Tibial nerve (tissue), 4 donors: ENCODE measurements around the gene RPA1.

Experiments
- EP300 ChIP-seq, 2 donors: sonication (generic); formaldehyde crosslinking; IDR thresholded peaks; one replicate each; pipeline ENCODE4 v1.6.1; 2017; ENCODE audit warnings: antibody characterized with exemption in 2 of 2, mild to moderate bottlenecking in 1 of 2
- POLR2A ChIP-seq, 2 donors: fragments of 450-650 bp; IDR thresholded peaks; one replicate each; pipeline ENCODE4 v1.6.1; 2017; ENCODE audit warnings: antibody characterized with exemption in 2 of 2, mild to moderate bottlenecking in 2 of 2, moderate library complexity in 2 of 2
- TF ChIP-seq, protein P1 (sequence below), 5 experiments: fragments of 200-600 bp in 3 of 5; fragments of 450-650 bp in 2 of 5; sonication (generic) in 3 of 5; IDR thresholded peaks; one replicate each; pipeline ENCODE4 v1.5.1; 2016 to 2019; ENCODE audit warnings: antibody characterized with exemption in 5 of 5, mild to moderate bottlenecking in 3 of 5, moderate library complexity in 2 of 5

DNA sequence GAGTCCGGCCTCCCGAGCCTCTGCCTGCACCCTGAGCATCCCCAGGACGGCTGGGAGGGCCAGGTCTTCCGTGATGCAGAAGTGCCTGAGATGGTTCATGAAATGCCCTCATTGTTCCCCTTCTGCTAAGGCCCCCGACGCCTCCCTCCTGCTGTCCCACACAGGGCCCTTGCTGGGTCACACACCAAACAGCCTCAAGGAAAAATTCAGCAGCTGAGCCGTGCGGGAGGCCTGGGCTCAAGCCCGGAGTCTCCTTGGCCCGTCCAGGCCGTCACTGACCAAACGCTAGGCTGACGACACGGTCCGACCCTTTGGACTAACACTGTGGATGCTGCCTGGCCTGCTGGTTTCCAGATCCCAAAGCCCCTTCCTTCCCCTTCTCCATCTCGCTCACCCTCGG, 105.1 kb downstream of the RPA1 start:
- no peak for TF ChIP-seq EP300 (IDR thresholded peaks at IDR 0.05)
- TF ChIP-seq, protein P1, sequence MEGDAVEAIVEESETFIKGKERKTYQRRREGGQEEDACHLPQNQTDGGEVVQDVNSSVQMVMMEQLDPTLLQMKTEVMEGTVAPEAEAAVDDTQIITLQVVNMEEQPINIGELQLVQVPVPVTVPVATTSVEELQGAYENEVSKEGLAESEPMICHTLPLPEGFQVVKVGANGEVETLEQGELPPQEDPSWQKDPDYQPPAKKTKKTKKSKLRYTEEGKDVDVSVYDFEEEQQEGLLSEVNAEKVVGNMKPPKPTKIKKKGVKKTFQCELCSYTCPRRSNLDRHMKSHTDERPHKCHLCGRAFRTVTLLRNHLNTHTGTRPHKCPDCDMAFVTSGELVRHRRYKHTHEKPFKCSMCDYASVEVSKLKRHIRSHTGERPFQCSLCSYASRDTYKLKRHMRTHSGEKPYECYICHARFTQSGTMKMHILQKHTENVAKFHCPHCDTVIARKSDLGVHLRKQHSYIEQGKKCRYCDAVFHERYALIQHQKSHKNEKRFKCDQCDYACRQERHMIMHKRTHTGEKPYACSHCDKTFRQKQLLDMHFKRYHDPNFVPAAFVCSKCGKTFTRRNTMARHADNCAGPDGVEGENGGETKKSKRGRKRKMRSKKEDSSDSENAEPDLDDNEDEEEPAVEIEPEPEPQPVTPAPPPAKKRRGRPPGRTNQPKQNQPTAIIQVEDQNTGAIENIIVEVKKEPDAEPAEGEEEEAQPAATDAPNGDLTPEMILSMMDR (IDR thresholded peaks at IDR 0.05): no peak
- no peak for TF ChIP-seq POLR2A (IDR thresholded peaks at IDR 0.05)
